Muscle of arm (tissue), 12 donors: ENCODE measurements around the gene MARCHF9. TPM values are rescaled to one million over a fixed set of nuclear protein-coding genes. Genes with fewer than 3 reads are reported as not detected.

Experiments used
- DNase-seq: peaks from one replicate; pipeline ENCODE4 v3.0.0-alpha.2; 2013
- polyA plus RNA-seq, 12 donors: library from polyadenylated mRNA; unstranded; fragments of 120-200 nt; gene quantifications; one replicate each; pipeline ENCODE4 v1.2.1, GENCODE V29; 2013; ENCODE audit not compliant: insufficient read length in 12 of 12

Gene MARCHF9
- polyA plus RNA-seq, 12 donors = 5.1 to 12.2 (median 7.8) TPM; not detected in 1

DNA sequence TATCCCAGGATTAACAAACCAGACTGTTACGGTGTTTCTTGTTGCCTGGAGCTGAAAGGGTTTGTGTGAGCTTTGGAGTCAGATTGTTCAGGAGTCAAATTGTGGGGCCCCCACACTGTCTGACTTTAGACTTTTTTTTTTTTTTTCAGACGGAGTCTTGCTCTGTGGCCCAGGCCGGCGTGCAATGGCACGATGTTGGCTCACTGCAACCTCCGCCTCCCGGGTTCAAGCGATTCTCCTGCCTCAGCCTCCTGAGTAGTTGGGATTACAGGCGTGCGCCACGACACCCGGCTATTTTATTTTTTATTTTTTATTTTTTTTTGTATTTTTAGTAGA is 28.5 kb downstream of the MARCHF9 start:
- no peak for DNase-seq

DNA sequence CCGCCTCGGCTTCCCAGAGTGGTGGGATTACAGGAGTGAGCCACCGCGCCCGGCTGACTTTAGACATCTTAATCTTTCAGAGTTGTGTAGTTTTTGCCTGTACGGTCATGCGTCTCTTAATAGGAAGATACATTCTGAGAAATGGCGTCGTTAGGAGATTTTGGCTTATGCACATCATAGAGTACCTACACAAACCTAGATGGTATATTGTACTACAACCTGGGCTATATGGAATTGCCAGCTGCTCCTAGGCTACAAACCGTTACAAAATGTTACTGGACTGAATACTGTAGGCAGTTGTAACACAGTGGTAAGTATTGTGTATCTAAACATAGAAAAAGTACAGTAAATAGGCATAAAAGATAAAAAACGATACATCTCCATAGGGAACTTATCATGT is 29.0 kb downstream of the MARCHF9 start:
- DNase-seq = no peak

DNA sequence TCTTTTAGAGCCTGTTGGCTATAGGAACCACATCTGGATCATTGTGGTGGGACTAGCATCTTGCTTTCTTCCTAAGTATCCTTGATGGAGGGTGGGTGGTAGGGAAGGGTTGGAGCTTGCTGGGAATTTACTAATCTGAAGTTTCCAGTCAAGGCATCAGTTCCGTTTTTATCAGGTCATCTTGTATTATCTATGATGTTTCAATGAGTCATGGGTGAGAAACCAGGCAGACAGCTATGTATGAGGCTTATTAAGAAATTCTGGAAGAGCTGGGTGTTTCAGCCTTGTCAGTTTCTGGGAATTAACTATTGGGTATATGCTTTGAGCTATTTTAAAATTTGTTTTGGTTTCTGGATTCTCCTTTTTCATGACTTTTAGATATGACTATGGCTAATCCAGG is 39.0 kb downstream of the MARCHF9 start:
- DNase-seq = no peak

DNA sequence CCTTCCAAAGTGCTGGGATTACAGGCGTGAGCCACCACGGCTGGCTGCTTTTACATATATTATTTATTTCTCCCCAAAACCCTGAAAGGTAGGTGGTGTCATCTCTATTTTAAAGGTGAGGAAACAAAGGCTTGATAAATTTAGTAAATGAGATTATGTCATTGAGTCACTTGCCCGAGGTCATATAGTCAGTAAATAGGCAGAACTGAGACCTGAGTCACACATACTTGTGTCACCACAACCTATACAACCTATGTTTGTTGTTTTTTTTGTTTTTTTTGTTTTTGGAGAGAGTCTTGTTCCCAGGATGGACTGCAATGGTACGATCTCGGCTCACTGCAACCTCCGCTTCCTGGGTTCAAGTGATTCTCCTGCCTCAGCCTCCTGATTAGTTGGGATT is 40.5 kb downstream of the MARCHF9 start:
- DNase-seq = no peak

DNA sequence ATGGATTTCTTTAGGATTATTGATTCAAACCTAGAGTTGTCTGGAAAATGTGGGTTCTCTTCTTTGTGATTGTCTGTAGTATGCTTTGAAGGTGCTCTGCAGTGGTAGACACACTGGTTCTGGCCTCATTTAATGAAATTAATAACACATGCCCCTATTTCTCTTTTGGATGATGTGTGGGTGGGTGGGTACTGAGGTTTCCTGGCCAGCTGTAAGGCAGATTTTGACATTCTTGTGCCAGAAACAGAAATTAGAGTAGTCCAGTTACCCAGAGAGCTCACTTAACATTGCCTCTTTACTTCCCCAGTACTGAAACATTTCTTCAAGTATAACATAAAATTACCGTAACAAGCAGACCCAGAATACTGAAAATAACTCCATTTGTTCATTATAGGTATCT is 42.1 kb downstream of the MARCHF9 start:
- DNase-seq = no peak

DNA sequence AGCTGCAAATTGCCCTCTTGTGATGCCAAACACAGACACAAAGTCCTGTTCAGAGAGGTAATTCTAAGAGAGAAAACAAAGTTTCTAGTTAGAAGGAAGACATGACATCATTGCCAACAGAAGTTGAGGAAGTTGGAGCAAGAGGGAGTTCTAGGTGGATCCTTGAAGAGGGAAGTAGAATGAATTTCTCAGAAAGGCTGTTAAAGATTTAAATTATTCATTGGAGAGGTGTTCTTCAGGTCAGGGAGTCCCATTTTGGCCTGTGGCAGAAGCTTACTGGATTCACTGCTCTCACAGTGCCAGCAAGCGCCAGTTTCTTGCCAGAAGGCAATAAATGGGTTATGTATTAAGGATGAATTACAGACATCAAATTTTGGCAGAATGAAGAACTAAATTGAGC is 43.0 kb downstream of the MARCHF9 start:
- no peak for DNase-seq

DNA sequence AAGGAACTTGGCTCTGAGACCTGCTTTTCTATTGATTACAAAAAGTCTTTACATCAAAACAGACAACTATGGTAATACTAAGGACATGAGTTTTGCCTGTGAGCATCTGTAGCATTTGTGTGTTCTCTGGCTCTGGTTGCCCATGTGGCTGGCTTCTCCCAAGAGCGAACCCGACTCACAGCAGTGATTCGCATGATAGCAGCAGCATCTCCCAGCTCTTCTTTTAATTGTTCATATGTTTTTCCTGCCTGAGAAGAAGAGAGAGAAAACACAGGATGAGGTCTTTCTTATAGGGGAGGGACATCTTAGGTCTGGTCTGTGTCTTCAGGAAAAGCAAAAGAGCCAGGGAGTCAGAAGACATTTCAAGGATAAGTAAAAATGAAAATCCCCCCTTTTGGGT is 46.1 kb downstream of the MARCHF9 start:
- DNase-seq = no peak

DNA sequence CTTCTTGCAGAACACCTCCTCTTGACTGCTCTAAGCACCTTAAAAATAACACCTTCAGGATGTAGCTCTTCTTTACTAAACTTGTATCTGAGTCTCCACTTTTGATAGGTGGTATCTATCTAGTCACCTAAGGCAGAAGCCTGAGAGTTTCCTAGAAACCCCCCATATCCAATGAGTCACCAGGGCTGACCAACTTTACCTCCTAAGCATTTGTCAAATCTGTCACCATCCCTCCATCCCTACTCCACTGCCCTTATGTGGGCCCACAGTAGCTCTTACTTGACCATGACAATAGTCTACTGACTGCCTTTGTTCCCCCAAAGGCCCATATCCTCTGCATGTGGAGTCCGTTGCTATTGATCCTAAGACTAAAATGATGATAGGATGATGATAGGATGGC is 47.7 kb downstream of the MARCHF9 start:
- DNase-seq = no peak

DNA sequence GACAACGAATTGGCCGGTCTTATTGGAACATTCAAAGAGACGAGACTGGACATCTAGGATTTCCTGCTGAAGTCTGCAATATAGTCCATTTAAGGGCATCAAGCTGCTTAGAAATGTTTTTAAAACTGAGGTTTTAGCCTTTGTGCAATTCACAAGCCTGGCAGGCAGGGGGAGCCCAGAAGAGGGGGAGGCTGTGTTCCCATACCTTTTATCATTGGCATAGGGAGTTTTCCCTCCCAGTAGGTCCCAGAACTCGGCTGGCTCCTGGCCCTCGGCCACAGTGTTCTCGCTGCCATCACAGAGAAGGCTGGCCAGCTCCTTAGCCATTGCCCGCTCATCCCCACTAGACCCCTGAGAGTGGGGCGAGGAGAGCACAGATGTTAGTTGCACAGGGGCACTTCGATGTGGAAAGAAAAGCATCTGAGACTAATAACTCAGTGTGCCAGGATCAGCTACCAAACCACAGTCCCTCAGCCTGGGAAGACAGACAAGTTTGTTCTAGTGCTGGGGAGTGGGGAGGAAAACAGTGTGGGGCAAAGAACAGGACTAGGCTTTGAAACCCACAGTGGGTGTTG is 48.5 kb downstream of the MARCHF9 start:
- no peak for DNase-seq

DNA sequence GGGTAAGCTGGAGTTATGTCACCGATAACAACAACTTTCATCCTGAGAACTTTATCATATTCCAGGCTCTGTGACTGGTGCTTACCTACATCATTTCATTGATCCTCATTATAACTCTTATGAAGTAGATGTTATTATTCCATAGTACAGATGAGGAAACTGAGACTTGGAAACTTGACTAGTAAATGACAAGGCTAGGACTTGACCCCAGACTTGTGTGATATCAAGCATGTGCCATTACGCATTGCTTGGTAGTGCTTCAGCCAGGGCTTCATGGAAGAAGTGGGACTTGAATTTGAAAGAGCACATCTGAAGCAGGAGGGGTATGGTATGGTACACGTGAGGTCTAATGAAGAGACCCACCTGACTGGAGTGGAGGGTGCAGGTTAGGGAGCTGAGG is 51.8 kb downstream of the MARCHF9 start:
- no peak for DNase-seq

DNA sequence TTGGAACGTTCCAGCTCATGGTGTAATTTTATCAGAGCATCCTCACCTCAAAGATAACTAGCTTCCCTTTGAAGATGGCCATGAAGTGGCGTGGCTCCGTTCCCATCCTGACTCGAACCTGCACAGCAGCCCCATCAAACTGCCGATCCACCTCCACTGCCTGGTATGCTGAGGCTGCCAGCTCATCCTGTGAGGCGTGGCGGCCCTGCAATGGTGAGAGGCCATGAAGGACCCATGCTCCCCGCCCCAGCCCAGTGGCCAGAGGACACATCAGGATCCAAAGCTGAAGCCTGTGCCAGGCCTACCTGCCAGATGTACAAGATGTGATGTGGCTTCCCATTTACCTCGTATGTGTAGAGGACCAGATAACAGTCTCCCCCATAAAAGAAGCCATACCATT is 52.4 kb downstream of the MARCHF9 start:
- DNase-seq = no peak

DNA sequence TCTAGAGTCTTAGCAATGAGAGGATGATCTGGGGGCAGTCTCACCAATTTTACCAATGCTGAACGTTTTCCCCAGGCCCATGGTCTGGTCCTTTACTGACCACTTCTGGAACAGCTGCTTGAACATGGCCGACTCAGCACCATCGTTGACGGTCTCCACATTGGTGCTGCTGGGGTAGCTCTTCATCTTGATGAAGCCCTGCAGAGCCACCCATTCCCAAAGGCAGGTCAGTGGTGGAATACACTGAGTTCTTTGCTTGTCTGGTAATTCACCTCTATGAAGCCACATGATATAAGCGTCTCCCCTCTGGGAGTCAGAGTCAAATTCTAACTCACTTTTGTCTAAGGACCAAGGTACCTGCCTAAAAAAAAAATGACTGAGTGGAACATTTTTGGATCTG is 53.4 kb downstream of the MARCHF9 start:
- DNase-seq = no peak

DNA sequence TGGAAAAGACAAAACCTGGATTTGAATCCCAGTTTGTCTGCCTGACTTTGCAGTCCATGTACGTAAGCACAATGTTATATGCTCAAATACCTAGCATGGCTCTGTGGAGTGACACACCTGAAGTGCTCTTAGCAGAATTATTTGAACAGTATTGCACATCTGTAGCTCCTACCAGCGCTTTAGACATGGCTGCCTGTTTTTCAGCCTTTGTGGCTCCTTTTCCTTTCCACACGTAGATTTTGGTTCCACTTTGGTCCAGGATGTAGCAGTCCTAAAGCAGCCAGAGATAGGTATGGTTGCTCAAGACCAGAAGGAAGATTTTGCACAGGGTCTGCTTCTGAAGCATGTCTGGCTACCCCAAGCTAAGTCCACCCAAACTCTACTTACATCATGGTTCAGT is 54.5 kb downstream of the MARCHF9 start:
- DNase-seq = no peak

Other genes starting within 250 kb of the MARCHF9 start
- 10 to 100 TPM in 10 of 12 donors, 1 to 10 TPM in 1, not detected in 1; 8.5 to 15.6 (median 13.2) TPM for gene DDIT3, start 234.6 kb upstream of the MARCHF9 start, polyA plus RNA-seq
- gene MBD6, start 232.3 kb upstream of the MARCHF9 start, polyA plus RNA-seq = 10 to 100 TPM in 11 of 12 donors, not detected in 1; 28.7 to 61.8 (median 39.2) TPM
- 100 to 1,000 TPM in 11 of 12 donors, not detected in 1; 142 to 314 (median 155) TPM for gene DCTN2, start 207.9 kb upstream of the MARCHF9 start, polyA plus RNA-seq
- 1 to 10 TPM in 1 of 12 donors, under 1 TPM in 10, not detected in 1; 0.04 to 5.2 (median 0.21) TPM for gene KIF5A, start 205.1 kb upstream of the MARCHF9 start, polyA plus RNA-seq
- gene PIP4K2C, start 163.9 kb upstream of the MARCHF9 start, polyA plus RNA-seq = 10 to 100 TPM in 11 of 12 donors, not detected in 1; 11.2 to 20.7 (median 12.2) TPM
- 10 to 100 TPM in 11 of 12 donors, not detected in 1; 20.8 to 48.7 (median 27.1) TPM for gene DTX3, start 150.3 kb upstream of the MARCHF9 start, polyA plus RNA-seq
- gene ARHGEF25, start 143.7 kb upstream of the MARCHF9 start, polyA plus RNA-seq = 10 to 100 TPM in 11 of 12 donors, not detected in 1; 24.8 to 40.3 (median 34.3) TPM
- 10 to 100 TPM in 1 of 12 donors, 1 to 10 TPM in 10, not detected in 1; 1.7 to 12.2 (median 2.6) TPM for gene B4GALNT1, start 121.9 kb upstream of the MARCHF9 start, polyA plus RNA-seq
- gene OS9, start 61.0 kb upstream of the MARCHF9 start, polyA plus RNA-seq = 100 to 1,000 TPM in 10 of 12 donors, 10 to 100 TPM in 1, not detected in 1; 98.8 to 179 (median 121) TPM
- gene AGAP2, start 16.4 kb upstream of the MARCHF9 start, polyA plus RNA-seq = 10 to 100 TPM in 3 of 12 donors, 1 to 10 TPM in 8, not detected in 1; 5.4 to 36.1 (median 8.7) TPM
- gene TSPAN31, start 10.1 kb upstream of the MARCHF9 start, polyA plus RNA-seq = 10 to 100 TPM in 11 of 12 donors, not detected in 1; 40.6 to 55.8 (median 46.6) TPM
- gene CDK4, start 2.8 kb upstream of the MARCHF9 start, polyA plus RNA-seq = 100 to 1,000 TPM in 11 of 12 donors, not detected in 1; 106 to 176 (median 131) TPM
- gene CYP27B1, start 12.0 kb downstream of the MARCHF9 start, polyA plus RNA-seq = 1 to 10 TPM in 5 of 12 donors, under 1 TPM in 5, not detected in 2; 0.43 to 1.6 (median 0.86) TPM
- 10 to 100 TPM in 11 of 12 donors, not detected in 1; 17.1 to 31.8 (median 24.4) TPM for gene METTL1, start 17.0 kb downstream of the MARCHF9 start, polyA plus RNA-seq
- gene EEF1AKMT3, start 17.5 kb downstream of the MARCHF9 start, polyA plus RNA-seq = 10 to 100 TPM in 1 of 12 donors, 1 to 10 TPM in 10, not detected in 1; 5.5 to 13.3 (median 7.6) TPM
- gene TSFM, start 27.7 kb downstream of the MARCHF9 start, polyA plus RNA-seq = 10 to 100 TPM in 11 of 12 donors, not detected in 1; 19.0 to 32.7 (median 27.3) TPM
- 10 to 100 TPM in 10 of 12 donors, 1 to 10 TPM in 1, not detected in 1; 8.7 to 35.0 (median 25.0) TPM for gene AVIL, start 63.6 kb downstream of the MARCHF9 start, polyA plus RNA-seq
- gene CTDSP2, start 91.6 kb downstream of the MARCHF9 start, polyA plus RNA-seq = 100 to 1,000 TPM in 11 of 12 donors, not detected in 1; 178 to 219 (median 201) TPM
- 10 to 100 TPM in 7 of 12 donors, 1 to 10 TPM in 4, not detected in 1; 4.6 to 14.1 (median 11.4) TPM for gene ATP23, start 186.5 kb downstream of the MARCHF9 start, polyA plus RNA-seq